ENCODE data around the gene RASA3. TPM values are rescaled to one million over a fixed set of nuclear protein-coding genes. Genes with fewer than 3 reads are reported as not detected.

RASA3 gene, protein sequence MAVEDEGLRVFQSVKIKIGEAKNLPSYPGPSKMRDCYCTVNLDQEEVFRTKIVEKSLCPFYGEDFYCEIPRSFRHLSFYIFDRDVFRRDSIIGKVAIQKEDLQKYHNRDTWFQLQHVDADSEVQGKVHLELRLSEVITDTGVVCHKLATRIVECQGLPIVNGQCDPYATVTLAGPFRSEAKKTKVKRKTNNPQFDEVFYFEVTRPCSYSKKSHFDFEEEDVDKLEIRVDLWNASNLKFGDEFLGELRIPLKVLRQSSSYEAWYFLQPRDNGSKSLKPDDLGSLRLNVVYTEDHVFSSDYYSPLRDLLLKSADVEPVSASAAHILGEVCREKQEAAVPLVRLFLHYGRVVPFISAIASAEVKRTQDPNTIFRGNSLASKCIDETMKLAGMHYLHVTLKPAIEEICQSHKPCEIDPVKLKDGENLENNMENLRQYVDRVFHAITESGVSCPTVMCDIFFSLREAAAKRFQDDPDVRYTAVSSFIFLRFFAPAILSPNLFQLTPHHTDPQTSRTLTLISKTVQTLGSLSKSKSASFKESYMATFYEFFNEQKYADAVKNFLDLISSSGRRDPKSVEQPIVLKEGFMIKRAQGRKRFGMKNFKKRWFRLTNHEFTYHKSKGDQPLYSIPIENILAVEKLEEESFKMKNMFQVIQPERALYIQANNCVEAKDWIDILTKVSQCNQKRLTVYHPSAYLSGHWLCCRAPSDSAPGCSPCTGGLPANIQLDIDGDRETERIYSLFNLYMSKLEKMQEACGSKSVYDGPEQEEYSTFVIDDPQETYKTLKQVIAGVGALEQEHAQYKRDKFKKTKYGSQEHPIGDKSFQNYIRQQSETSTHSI
- 7.4 and 8.6 TPM in 2 replicates for total RNA-seq

DNA sequence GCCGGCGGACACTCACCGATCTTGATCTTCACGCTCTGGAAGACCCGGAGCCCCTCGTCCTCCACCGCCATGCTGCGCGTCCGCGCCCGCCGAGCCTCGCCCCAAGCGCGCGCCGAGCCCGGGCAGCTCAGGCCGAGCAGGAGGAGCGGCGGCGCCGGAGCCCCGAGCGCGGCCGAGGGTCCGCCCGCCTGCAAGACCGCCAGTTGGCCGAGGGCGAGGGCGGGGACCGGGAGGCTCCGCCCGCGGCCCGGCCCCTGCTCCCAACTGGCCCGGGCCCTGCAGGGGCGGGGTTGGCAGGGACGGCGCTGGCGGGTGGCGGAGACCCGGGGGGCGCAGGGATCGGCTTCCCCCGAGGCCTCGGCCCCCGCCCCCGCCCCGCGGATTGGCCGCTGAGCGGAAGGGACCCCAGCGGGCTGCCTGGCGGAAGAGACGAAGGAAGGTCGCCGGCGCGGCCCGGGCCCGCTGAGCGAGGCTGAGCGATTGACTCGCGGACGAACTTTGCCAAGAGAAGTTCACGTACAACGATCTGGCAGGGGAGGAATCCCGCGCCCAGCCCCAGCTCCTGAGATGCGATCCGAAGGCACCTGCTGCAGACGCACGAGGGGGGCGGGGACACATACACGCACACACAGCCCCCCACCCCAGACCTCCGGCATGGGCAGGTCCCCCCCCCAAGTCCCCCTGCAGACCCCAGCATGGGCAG lies at the start of gene RASA3:
TSS of gene RASA3 (minus strand) at position 205 of the 703 bp plus-strand sequence. CDS start at position 71, 134 bp downstream.

DNA sequence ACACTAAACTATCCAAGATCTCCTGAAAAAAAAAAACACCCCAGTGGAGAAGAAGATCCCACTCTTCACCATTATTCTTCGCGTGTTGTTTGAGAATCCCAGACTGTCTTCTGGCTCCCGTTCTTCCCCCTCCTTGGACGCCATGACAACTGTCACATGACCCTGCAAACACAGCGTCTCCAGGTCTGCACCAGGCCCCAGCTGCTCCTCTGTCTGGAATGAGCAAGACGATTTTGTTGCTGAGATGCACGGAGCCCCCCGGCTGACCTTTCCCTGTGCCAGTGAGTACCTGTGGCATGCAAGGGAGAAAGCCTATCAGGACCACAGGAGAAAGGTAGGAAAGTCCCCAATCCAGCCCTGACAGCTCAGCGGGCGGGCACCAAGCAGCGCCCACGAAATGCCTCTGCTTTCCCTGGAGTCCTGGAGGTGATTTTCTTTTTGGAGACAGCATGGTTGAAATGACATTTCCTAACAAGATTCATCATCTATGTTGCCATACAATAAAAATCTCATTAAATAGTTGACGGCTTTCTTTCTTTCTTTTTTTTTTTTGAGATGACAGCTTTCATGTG lies 46.8 kb upstream of the RASA3 start, which contains the start of gene CFAP97D2:
TSS of gene CFAP97D2 (plus strand) at position 171 of the 572 bp plus-strand sequence. CDS start at position 245, 74 bp downstream.

DNA sequence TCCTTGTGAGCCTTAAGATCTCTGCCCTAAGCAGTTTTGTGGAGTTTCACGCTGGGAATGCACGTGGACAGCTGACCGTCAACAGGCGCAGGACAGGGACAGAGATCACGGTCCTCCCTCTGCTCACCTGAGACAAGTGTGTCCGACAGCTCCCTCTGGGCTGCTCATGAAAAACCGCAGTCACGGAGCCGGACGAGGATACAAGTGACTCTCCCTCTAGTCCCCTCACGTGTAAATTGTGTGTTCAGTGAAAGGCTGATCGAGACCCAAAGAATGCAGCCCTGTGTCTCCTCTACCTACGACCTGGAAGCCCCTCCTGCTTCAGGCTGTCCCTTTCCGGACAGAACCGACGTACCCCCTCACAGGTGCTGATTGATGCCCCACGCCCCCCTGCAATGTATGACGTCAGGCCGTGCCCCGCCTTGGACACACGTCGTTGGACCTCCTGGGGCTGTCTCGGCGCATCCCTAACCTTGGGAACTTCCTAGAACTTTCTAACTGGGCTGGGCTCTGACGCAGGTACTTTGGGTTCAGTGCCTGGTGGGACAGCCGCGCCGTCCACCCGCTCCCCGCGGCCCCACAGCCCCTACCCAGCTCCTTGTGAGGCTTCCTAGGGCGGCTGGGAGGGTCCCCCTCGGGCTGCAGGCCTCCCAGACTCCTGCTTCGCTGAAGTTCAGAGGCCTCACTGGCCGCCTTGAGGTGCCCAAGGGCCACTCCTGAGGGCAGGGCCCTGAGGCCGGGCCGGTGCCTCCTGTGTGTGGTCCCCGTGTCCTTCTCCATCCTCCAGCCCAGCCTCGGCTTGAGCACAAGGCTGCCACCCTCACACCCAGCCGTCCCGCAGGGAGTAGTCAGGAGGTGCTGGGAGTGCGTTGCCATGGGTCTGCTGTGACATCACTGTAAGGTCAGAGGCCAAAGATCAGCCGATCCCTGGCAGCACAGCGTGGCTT lies 158.9 kb downstream of the RASA3 start, which contains the start of gene C13orf46:
TSS of gene C13orf46 (minus strand) at position 859 of the 947 bp plus-strand sequence. CDS start at position 780, 79 bp downstream.

Other genes with a start within 250 kb of the RASA3 start
- under 0.01 TPM in 2 replicates for gene C13orf46, start 158.5 kb downstream of the RASA3 start, total RNA-seq
- not detected in 2 replicates for gene CFAP97D2, start 46.6 kb upstream of the RASA3 start, total RNA-seq
- gene CDC16, start 102.3 kb upstream of the RASA3 start, total RNA-seq: 47.2 and 62.8 TPM in 2 replicates
- 23.6 and 29.1 TPM in 2 replicates for gene UPF3A, start 149.0 kb upstream of the RASA3 start, total RNA-seq
- 5.9 and 8.1 TPM in 2 replicates for gene CHAMP1, start 181.9 kb upstream of the RASA3 start, total RNA-seq